ENCODE measurements around the gene ITM2B. TPM values are rescaled to one million over a fixed set of nuclear protein-coding genes. Genes with fewer than 3 reads are reported as not detected.
"Not testable (repeated sequence)": the region's sequence is repeated elsewhere in the genome, so short reads cannot be mapped to it uniquely, and the experiment has no call there.

The ITM2B gene
- total and polyA plus RNA-seq, 12 donors = 229 to 1,235 (median 697) TPM

DNA sequence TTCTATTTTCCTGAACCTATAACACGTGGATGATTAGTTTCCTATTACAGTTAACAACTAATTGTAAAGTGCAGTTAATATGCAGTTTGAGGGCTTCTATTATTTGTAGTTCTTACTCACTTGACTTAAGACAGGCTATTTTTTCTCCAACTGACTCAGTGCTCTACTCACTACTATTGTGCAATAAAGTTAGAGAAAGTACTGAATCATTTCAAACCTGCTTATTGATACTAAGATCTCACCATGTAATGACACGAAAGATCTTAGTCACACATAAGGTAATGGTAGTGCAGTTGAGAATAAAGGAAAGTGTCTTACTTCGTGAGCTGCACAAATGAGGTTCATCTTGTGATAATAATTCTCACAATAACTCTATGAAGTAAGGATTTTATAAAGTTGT, 22.8 kb upstream of the ITM2B start:
- H3K36me3 ChIP-seq (replicated peaks in 1 of 2) = no peaks in the 10 kb centered on the region
- H3K27me3 ChIP-seq = no peaks in the 10 kb centered on the region
- H3K27ac ChIP-seq = no peak overlapping the region
- no peak overlapping the region for H3K4me3 ChIP-seq
- H3K4me1 ChIP-seq (replicated peaks in 1 of 2) = no peaks in the 10 kb centered on the region
- no peak for DNase-seq
- intact Hi-C loops (cut with DNase I) = no loop called here
- no peak for TF ChIP-seq POLR2A (IDR thresholded peaks at IDR 0.05)
- TF ChIP-seq, protein P1, sequence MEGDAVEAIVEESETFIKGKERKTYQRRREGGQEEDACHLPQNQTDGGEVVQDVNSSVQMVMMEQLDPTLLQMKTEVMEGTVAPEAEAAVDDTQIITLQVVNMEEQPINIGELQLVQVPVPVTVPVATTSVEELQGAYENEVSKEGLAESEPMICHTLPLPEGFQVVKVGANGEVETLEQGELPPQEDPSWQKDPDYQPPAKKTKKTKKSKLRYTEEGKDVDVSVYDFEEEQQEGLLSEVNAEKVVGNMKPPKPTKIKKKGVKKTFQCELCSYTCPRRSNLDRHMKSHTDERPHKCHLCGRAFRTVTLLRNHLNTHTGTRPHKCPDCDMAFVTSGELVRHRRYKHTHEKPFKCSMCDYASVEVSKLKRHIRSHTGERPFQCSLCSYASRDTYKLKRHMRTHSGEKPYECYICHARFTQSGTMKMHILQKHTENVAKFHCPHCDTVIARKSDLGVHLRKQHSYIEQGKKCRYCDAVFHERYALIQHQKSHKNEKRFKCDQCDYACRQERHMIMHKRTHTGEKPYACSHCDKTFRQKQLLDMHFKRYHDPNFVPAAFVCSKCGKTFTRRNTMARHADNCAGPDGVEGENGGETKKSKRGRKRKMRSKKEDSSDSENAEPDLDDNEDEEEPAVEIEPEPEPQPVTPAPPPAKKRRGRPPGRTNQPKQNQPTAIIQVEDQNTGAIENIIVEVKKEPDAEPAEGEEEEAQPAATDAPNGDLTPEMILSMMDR (IDR thresholded peaks at IDR 0.05) = no peak
- H3K9me3 ChIP-seq (replicated peaks in 1 of 3) = no peaks in the 10 kb centered on the region
- WGBS, 4 donors = 54 to 63% (median 57%) methylated on average over 3 of the region's 3 CpGs

- Histone ChIP-seq H3K27ac (no peak overlapping the region), H3K27me3 (no peaks in the 10 kb centered on the region), H3K36me3 (replicated peaks in 1 of 2) (no peaks in the 10 kb centered on the region), H3K9me3 (replicated peaks in 1 of 3) (no peaks in the 10 kb centered on the region), H3K4me1 (replicated peaks in 1 of 2) (no peaks in the 10 kb centered on the region), H3K4me3 (no peak overlapping the region)
- intact Hi-C loops (cut with DNase I) = no loop called here
- DNase-seq = no peak
- WGBS, 4 donors = 67 to 96% (median 82%) methylated on average over 1 of the region's 1 CpG
- no peak for TF ChIP-seq POLR2A (IDR thresholded peaks at IDR 0.05)
- TF ChIP-seq, protein P1 (IDR thresholded peaks at IDR 0.05) = no peak
These were observed 18.4 kb upstream of the ITM2B start for GRCh38 chr13:48214519-48215121.

DNA sequence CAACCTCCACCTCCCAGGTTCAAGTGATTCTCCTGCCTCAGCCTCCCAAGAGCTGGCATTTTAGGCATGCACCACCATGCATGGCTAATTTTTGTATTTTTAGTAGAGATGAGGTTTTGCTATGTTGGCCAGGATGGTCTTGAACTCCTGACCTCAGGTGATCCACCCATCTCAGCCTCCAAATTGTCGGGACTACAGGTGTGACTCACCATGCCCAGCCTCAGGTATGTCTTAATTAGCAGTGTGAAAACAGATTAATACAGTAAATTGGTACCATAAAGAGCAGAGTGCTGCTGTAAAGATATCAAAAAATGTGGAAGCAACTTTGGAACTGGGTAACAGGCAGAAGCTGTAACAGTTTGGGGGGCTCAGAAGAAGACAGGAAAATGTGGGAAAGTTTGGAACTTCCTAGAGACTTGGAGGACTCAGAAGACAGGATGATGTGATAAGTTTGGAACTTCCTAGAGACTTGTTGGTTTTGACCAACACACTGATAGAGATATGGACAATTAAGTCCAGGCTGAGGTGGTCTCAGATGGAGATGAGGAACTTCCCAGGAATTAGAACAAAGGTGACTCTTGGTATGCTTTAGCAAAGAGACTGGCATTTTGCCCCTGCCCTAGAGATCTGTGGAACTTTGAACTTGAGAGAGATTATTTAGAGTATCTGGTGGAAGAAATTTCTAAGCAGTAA, 17.3 kb upstream of the ITM2B start:
- DNase-seq; intact Hi-C loops (cut with DNase I); H3K4me1 ChIP-seq (replicated peaks in 1 of 2); H3K9me3 ChIP-seq (replicated peaks in 1 of 3); H3K4me3 ChIP-seq; H3K27me3 ChIP-seq; H3K36me3 ChIP-seq (replicated peaks in 1 of 2); H3K27ac ChIP-seq: not testable (repeated sequence)
- WGBS, 4 donors = 70 to 100% (median 73%) methylated on average over 1 of the region's 1 CpG

DNA sequence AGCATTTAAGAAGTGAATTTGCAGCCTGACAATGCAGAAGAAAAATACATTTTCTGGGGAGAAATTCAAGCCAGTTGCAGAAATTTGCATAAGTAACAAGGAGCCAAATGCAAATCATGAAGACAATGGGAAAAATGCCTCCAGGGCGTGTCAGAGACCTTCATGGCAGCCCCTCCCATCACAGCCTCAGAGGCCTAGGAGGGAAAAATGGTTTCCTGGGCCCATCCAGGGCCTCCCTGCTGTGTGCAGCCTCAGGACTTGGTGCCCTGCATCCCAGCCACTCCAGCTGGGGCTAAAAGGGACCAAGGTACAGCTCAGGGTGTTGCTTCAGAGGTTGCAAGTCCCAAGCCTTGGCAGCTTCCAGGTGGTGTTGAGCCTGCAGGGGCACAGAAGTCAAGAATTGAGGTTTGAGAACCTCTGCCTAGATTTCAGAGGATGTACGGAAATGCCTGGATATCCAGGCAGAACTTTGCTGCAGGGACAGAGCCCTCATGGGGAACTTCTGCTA, 16.7 kb upstream of the ITM2B start:
- 88 to 100% (median 96%) methylated on average over 1 to 2 of the region's 2 CpGs for WGBS, 4 donors
- Histone ChIP-seq H3K27me3 (no peaks in the 10 kb centered on the region), H3K4me3 (no peak overlapping the region), H3K9me3 (replicated peaks in 1 of 3) (no peaks in the 10 kb centered on the region), H3K27ac (no peak overlapping the region), H3K36me3 (replicated peaks in 1 of 2) (no peaks in the 10 kb centered on the region), H3K4me1 (replicated peaks in 1 of 2) (peaks cover 0 to 9% of the 10 kb centered on the region in 2 donors)
- intact Hi-C loops (cut with DNase I) = no loop called here
- TF ChIP-seq POLR2A (IDR thresholded peaks at IDR 0.05) = no peak
- TF ChIP-seq, protein P1 (IDR thresholded peaks at IDR 0.05) = no peak
- no peak for DNase-seq

Data from adrenal gland (tissue), 12 donors.